Astrocyte of the spinal cord (primary cell): Measurements from ENCODE around the gene SETBP1.

Source experiments
- DNase-seq: peaks from one replicate; pipeline ENCODE4 v3.0.0; 2011; ENCODE audit warnings: low read depth, low spot score
- H3K4me3 ChIP-seq: 2 replicates; pipeline ENCODE4 v1.5.1; 2011; ENCODE audit warnings: low read depth, mild to moderate bottlenecking, low read length, moderate library complexity
- CTCF ChIP-seq: IDR thresholded peaks from 2 replicates; pipeline ENCODE4 v1.5.1; 2012; ENCODE audit warnings: low read depth, mild to moderate bottlenecking, low read length, inconsistent platforms
- in situ Hi-C: cut with HindIII; loops from 2 replicates; pipeline ENCODE4 v1.10.0; 2017; ENCODE audit warnings: low sequenced_read_pairs

SETBP1 gene

DNA sequence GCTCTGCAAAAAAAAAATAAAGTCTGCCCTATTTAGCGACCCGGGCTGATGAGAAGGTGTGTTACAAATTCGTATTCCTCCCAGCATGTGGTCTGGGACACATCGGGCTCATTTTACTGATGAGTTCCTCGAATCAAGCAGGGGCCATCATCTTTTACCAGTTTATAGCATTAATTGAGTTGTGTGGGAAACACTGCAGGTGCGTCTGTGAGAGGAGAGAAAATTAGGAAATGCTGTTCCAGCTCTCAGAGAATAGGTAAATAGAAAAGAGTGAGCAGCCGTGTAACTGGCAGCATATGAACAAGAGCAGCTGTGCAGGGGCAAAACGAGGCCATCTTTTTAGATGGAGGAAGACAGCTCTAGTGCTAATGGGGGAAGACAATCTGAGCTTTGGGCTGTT lies 216.7 kb downstream of the SETBP1 start:
- in situ Hi-C loops: no loop called here
- H3K4me3 ChIP-seq: no peak overlapping the region
- no peak for DNase-seq
- no peak for TF ChIP-seq CTCF

- no peak for DNase-seq
- H3K4me3 ChIP-seq: no peak overlapping the region
- TF ChIP-seq CTCF: no peak
- in situ Hi-C loops: no loop called here
Measured at GRCh38 chr18:44897816-44898215, 217.1 kb downstream of the SETBP1 start.

DNA sequence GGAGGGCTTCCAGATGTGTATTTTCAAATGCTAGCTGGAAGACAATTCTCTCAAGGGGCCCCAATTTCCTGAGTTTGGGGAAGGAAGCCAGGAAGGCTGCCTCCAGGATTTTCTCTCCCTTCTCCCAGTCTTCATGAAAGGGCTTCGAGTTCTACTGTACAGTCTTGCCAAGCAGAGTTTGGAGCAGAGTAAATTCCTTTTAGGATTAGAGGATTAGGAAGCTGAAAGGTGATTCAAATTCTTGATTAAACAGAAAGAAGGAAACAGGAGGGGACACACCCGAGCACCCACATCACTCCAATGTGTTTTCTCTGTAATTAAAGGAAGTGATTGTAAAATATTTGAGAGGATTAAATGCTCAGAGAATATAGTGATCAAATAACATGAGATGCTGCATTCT lies 217.8 kb downstream of the SETBP1 start:
- no peak for DNase-seq
- no peak overlapping the region for H3K4me3 ChIP-seq
- TF ChIP-seq CTCF: no peak
- in situ Hi-C loops: no loop called here

- no peak for TF ChIP-seq CTCF
- no peak overlapping the region for H3K4me3 ChIP-seq
- in situ Hi-C loops: no loop called here
- DNase-seq: no peak
Measured at GRCh38 chr18:44899832-44900231, 219.1 kb downstream of the SETBP1 start.

DNA sequence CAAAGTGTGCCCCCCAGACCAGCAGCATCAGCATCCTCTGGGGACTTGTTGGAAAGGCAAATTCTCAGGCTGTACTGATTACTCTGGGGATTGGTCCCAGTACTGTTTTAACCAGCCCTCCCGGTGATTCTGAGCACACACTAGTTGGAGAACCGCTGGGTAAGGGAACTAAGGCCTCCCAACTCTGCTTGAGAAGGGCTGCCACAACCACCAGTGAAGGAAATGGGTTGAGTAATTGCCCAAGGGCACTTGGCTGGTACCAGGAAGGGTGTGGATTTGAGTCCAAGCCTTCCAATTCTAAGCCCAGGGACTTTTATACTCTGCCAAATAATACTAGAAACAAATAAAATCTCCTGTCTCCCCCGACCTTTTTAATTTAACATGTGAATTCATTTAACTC lies 219.9 kb downstream of the SETBP1 start:
- in situ Hi-C loops: no loop called here
- no peak for TF ChIP-seq CTCF
- DNase-seq: no peak
- H3K4me3 ChIP-seq: no peak overlapping the region

- in situ Hi-C loops: no loop called here
- H3K4me3 ChIP-seq: no peak overlapping the region
- peak; percentile 12 for TF ChIP-seq CTCF
- DNase-seq: no peak
Measured at GRCh38 chr18:44901283-44901682, 220.6 kb downstream of the SETBP1 start.

DNA sequence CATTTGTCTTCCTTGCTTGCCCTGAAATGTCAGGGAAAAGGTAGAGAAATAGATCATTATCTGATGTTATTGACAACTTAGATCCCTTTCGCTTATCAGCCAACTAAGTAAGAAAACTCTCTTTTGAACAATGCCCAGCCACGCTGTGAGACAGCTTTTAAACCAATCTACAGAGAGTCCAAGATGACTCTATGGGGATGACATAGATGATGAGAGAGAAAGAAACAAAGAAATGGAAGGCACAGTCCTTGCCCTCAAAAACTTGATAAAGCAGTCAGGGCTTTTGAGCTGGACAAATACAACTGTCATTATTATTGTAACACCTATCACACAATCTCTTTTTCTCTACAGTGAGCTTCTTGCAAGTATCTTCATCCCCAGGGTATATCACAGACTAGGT lies 222.6 kb downstream of the SETBP1 start:
- DNase-seq: no peak
- H3K4me3 ChIP-seq: no peak overlapping the region
- TF ChIP-seq CTCF: no peak
- in situ Hi-C loops: no loop called here
